H9 (cell line): ENCODE results near the gene TMEM86A. TPM values are rescaled to one million over a fixed set of nuclear protein-coding genes. Genes with fewer than 3 reads are reported as not detected.

Source experiments
- DNase-seq: peaks from one replicate; pipeline ENCODE4 v3.0.0-alpha.2; 2017
- H2AFZ ChIP-seq: one replicate; pipeline ENCODE4 v1.6.1; 2013; ENCODE audit warnings: mild to moderate bottlenecking, low read length, control low read depth, moderate library complexity
- H2AK5ac ChIP-seq: 2 replicates; pipeline ENCODE4 v1.6.1; 2013; ENCODE audit warnings: low read length, control low read depth, mixed read lengths; ENCODE audit not compliant: insufficient read length
- H2BK120ac ChIP-seq: one replicate; pipeline ENCODE4 v1.6.1; 2013; ENCODE audit warnings: low read depth, mild to moderate bottlenecking, low read length, control low read depth, inconsistent platforms; ENCODE audit not compliant: poor library complexity, severe bottlenecking
- H2BK12ac ChIP-seq: 2 replicates; pipeline ENCODE4 v1.6.1; 2013; ENCODE audit warnings: low read length, control low read depth, mixed read lengths, low read depth; ENCODE audit not compliant: insufficient read length
- H2BK15ac ChIP-seq: 2 replicates; pipeline ENCODE4 v1.6.1; 2013; ENCODE audit warnings: low read depth, low read length, control low read depth
- H2BK20ac ChIP-seq: one replicate; pipeline ENCODE4 v1.6.1; 2013; ENCODE audit warnings: low read depth, mild to moderate bottlenecking, low read length, control low read depth, inconsistent platforms; ENCODE audit not compliant: poor library complexity, severe bottlenecking
- H2BK5ac ChIP-seq: 2 replicates; pipeline ENCODE4 v1.6.1; 2013; ENCODE audit warnings: low read length, control low read depth, mixed read lengths; ENCODE audit not compliant: insufficient read length
- H3K14ac ChIP-seq: 2 replicates; pipeline ENCODE4 v1.6.1; 2013; ENCODE audit warnings: low read length, control low read depth; ENCODE audit not compliant: insufficient read depth
- H3K18ac ChIP-seq: 2 replicates; pipeline ENCODE4 v1.6.1; 2013; ENCODE audit warnings: low read depth, mild to moderate bottlenecking, mixed read lengths, low read length, control low read depth; ENCODE audit not compliant: insufficient read length
- H3K23ac ChIP-seq: 2 replicates; pipeline ENCODE4 v1.6.1; 2013; ENCODE audit warnings: low read length, control low read depth, mixed read lengths, low read depth; ENCODE audit not compliant: insufficient read length
- H3K23me2 ChIP-seq: 2 replicates; pipeline ENCODE4 v1.6.1; 2013; ENCODE audit warnings: low read depth, mild to moderate bottlenecking, mixed read lengths, low read length, control low read depth; ENCODE audit not compliant: insufficient read length, poor library complexity, severe bottlenecking
- H3K27ac ChIP-seq: 2 replicates; pipeline ENCODE4 v1.5.1; 2013; ENCODE audit warnings: low read length, control low read depth, mixed read lengths, low read depth; ENCODE audit not compliant: insufficient read length
- H3K27me3 ChIP-seq: 2 replicates; pipeline ENCODE4 v1.6.1; 2013; ENCODE audit warnings: low read length, control low read depth, inconsistent platforms; ENCODE audit not compliant: insufficient read depth
- H3K4ac ChIP-seq: 2 replicates; pipeline ENCODE4 v1.6.1; 2013; ENCODE audit warnings: low read depth, mild to moderate bottlenecking, control low read depth, inconsistent platforms, low read length, moderate library complexity
- H3K4me1 ChIP-seq: 2 replicates; pipeline ENCODE4 v1.6.1; 2013; ENCODE audit warnings: low read length, control low read depth, inconsistent platforms; ENCODE audit not compliant: insufficient read depth
- H3K4me2 ChIP-seq: 2 replicates; pipeline ENCODE4 v1.6.1; 2013; ENCODE audit warnings: low read length, control low read depth, mixed read lengths; ENCODE audit not compliant: insufficient read length, insufficient read depth
- H3K56ac ChIP-seq: 2 replicates; pipeline ENCODE4 v1.6.1; 2013; ENCODE audit warnings: low read depth, mild to moderate bottlenecking, mixed read lengths, low read length, control low read depth; ENCODE audit not compliant: insufficient read length
- H3K79me1 ChIP-seq: 2 replicates; pipeline ENCODE4 v1.6.1; 2013; ENCODE audit warnings: low read depth, mild to moderate bottlenecking, moderate library complexity, low read length, control low read depth, inconsistent platforms; ENCODE audit not compliant: insufficient read depth, poor library complexity, severe bottlenecking
- H3K79me2 ChIP-seq: 2 replicates; pipeline ENCODE4 v1.6.1; 2013; ENCODE audit warnings: low read length, control low read depth, inconsistent platforms; ENCODE audit not compliant: insufficient read depth
- H3K9ac ChIP-seq: 2 replicates; pipeline ENCODE4 v1.6.1; 2013; ENCODE audit warnings: low read length, control low read depth, mixed read lengths; ENCODE audit not compliant: insufficient read length; ENCODE audit errors: extremely low read depth
- H3K9me3 ChIP-seq: one replicate; pipeline ENCODE4 v1.6.1; 2013; ENCODE audit warnings: low read depth, low read length, inconsistent platforms; ENCODE audit not compliant: control insufficient read depth
- H3T11ph ChIP-seq: one replicate; pipeline ENCODE4 v1.6.1; 2013; ENCODE audit warnings: mild to moderate bottlenecking, low read length, control low read depth, inconsistent platforms
- H4K20me1 ChIP-seq: one replicate; pipeline ENCODE4 v1.6.1; 2013; ENCODE audit not compliant: control insufficient read depth, insufficient read length, insufficient read depth
- H4K5ac ChIP-seq: 2 replicates; pipeline ENCODE4 v1.6.1; 2013; ENCODE audit warnings: low read depth, mild to moderate bottlenecking, mixed read lengths, low read length, control low read depth; ENCODE audit not compliant: insufficient read length
- H4K8ac ChIP-seq: replicated peaks from 2 replicates; pipeline ENCODE4 v1.6.1; 2013; ENCODE audit warnings: low read length, control low read depth, mixed read lengths, low read depth; ENCODE audit not compliant: insufficient read length
- H4K91ac ChIP-seq: 2 replicates; pipeline ENCODE4 v1.6.1; 2013; ENCODE audit warnings: low read depth, mild to moderate bottlenecking, moderate library complexity, mixed read lengths, low read length, control low read depth; ENCODE audit not compliant: insufficient read length
- H3K27ac Mint-ChIP-seq, 3 experiments: 2 replicates in 2 of 3; 3 replicates in 1 of 3; pipeline ENCODE4 v1.8.0; 2020 to 2021; ENCODE audit warnings: mixed read lengths in 3 of 3, mild to moderate bottlenecking in 1 of 3, moderate library complexity in 1 of 3
- H3K27me3 Mint-ChIP-seq: 2 replicates; pipeline ENCODE4 v1.8.0; 2021; ENCODE audit warnings: low read depth, mild to moderate bottlenecking, moderate library complexity, mixed read lengths
- H3K36me3 Mint-ChIP-seq, 3 experiments: 2 replicates in 2 of 3; 3 replicates in 1 of 3; pipeline ENCODE4 v1.8.0; 2020 to 2021; ENCODE audit warnings: low read depth in 3 of 3, mixed read lengths in 3 of 3; ENCODE audit not compliant: insufficient read depth in 1 of 3
- H3K4me1 Mint-ChIP-seq, 2 experiments: 2 replicates each; pipeline ENCODE4 v1.8.0; 2020; ENCODE audit warnings: mixed read lengths in 2 of 2
- H3K4me3 Mint-ChIP-seq, 2 experiments: 2 replicates in 1 of 2; 3 replicates in 1 of 2; pipeline ENCODE4 v1.8.0; 2020 to 2021; ENCODE audit warnings: mild to moderate bottlenecking in 2 of 2, mixed read lengths in 2 of 2, moderate library complexity in 1 of 2
- H3K9me3 Mint-ChIP-seq, 2 experiments: 2 replicates in 1 of 2; 3 replicates in 1 of 2; pipeline ENCODE4 v1.8.0; 2020; ENCODE audit warnings: mild to moderate bottlenecking in 2 of 2, mixed read lengths in 2 of 2, moderate library complexity in 1 of 2
- WGBS: extraction: QIAGEN DNeasy Blood & Tissue Kit; methylation state at CpG from one replicate; pipeline ENCODE4 v1.1.7; 2013; ENCODE audit warnings: missing lambda C conversion rate, low lambda C conversion rate, mixed read lengths; ENCODE audit not compliant: insufficient read length; ENCODE audit errors: extremely low coverage; 5-methylcytosine and 5-hydroxymethylcytosine counted together
- total RNA-seq: library from RNA; stranded (reverse); gene quantifications from 2 replicates; pipeline ENCODE4 v1.2.1, GENCODE V29; 2021
- TF ChIP-seq, protein P1 (sequence below): fragments of 200-600 bp; sonication (generic); conservative IDR thresholded peaks from 3 replicates; pipeline ENCODE4 v1.8.0; 2021; ENCODE audit warnings: antibody characterized with exemption, mild to moderate bottlenecking

Gene TMEM86A
- total RNA-seq, 1 experiment from 2014 or later, result 2.3 TPM

DNA sequence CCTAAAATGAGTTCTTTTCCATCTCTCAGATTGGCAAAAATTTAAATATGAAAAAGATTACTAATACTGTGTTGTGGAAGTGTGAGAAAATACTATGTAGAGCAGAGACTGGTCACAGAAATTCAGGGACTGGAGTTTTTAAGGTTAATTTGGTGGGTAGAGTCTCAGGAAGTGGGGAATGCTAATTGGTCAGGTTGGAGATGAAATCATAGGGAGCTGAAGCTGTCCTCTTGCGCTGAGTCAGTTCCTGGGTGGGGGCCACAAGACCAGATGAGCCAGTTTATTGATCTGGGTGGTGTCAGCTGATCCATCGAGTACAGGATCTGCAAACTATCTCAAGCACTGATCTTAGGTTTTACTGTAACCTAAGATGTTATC, 29.4 kb upstream of the TMEM86A start:
- TF ChIP-seq, protein P1, sequence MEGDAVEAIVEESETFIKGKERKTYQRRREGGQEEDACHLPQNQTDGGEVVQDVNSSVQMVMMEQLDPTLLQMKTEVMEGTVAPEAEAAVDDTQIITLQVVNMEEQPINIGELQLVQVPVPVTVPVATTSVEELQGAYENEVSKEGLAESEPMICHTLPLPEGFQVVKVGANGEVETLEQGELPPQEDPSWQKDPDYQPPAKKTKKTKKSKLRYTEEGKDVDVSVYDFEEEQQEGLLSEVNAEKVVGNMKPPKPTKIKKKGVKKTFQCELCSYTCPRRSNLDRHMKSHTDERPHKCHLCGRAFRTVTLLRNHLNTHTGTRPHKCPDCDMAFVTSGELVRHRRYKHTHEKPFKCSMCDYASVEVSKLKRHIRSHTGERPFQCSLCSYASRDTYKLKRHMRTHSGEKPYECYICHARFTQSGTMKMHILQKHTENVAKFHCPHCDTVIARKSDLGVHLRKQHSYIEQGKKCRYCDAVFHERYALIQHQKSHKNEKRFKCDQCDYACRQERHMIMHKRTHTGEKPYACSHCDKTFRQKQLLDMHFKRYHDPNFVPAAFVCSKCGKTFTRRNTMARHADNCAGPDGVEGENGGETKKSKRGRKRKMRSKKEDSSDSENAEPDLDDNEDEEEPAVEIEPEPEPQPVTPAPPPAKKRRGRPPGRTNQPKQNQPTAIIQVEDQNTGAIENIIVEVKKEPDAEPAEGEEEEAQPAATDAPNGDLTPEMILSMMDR, result no peak
- peaks cover 14 to 15% of the 10 kb centered on the region in 2 experiments for H3K4me1 Mint-ChIP-seq
- no peaks in the 10 kb centered on the region for H3K36me3 Mint-ChIP-seq
- no peak overlapping the region for H2BK15ac ChIP-seq
- no peak overlapping the region for H2BK5ac ChIP-seq
- H3K4me1 ChIP-seq, result no peaks in the 10 kb centered on the region
- H3K27ac Mint-ChIP-seq, result no peak overlapping the region
- no peaks in the 10 kb centered on the region for H3K79me1 ChIP-seq
- H3K18ac ChIP-seq, result no peak overlapping the region
- H3K9me3 Mint-ChIP-seq, result no peaks in the 10 kb centered on the region
- H3K14ac ChIP-seq, result no peak overlapping the region
- H3K56ac ChIP-seq, result no peak overlapping the region
- no peak overlapping the region for H3K9ac ChIP-seq
- no peaks in the 10 kb centered on the region for H3K9me3 ChIP-seq
- no peak overlapping the region for H2AFZ ChIP-seq
- no peak overlapping the region for H4K8ac ChIP-seq
- H3K27me3 Mint-ChIP-seq, result peaks cover 9% of the 10 kb centered on the region
- H2AK5ac ChIP-seq, result no peak overlapping the region
- H2BK20ac ChIP-seq, result no peak overlapping the region
- no peaks in the 10 kb centered on the region for H3K27me3 ChIP-seq
- no peak overlapping the region for H2BK120ac ChIP-seq
- no peaks in the 10 kb centered on the region for H3K79me2 ChIP-seq
- no peak overlapping the region for H3K23ac ChIP-seq
- H3T11ph ChIP-seq, result no peak overlapping the region
- H3K4ac ChIP-seq, result no peak overlapping the region
- DNase-seq, result no peak
- no peak overlapping the region for H3K4me3 Mint-ChIP-seq
- no peaks in the 10 kb centered on the region for H3K23me2 ChIP-seq
- H3K27ac ChIP-seq, result no peak overlapping the region
- no peak overlapping the region for H2BK12ac ChIP-seq
- H4K20me1 ChIP-seq, result no peaks in the 10 kb centered on the region
- no peak overlapping the region for H4K91ac ChIP-seq
- H4K5ac ChIP-seq, result no peak overlapping the region
- WGBS, result no CpG with 5 or more reads among the region's 2 CpGs
- H3K4me2 ChIP-seq, result no peak overlapping the region
